HUDEP-2 (cell line): ENCODE results near the gene RASL10A.
"Not testable (repeated sequence)": the region's sequence is repeated elsewhere in the genome, so short reads cannot be mapped to it uniquely, and the experiment has no call there.

ENCODE experiments used
- DNase-seq, 76 experiments: peaks; one replicate each; lab custom pipeline; 2025; ENCODE audit not compliant: unreplicated experiment in 76 of 76; lab: John Stamatoyannopoulos, UW

RASL10A gene, protein sequence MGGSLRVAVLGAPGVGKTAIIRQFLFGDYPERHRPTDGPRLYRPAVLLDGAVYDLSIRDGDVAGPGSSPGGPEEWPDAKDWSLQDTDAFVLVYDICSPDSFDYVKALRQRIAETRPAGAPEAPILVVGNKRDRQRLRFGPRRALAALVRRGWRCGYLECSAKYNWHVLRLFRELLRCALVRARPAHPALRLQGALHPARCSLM

GRCh38 chr22:29315286-29316140 lies at the start of gene RASL10A:
Gene RASL10A (minus strand): TSS chr22:29315697. CDS start chr22:29315246, 451 bp downstream.
- DNase-seq: peak in 2 of 76 experiments; percentile 3 to 21

DNA sequence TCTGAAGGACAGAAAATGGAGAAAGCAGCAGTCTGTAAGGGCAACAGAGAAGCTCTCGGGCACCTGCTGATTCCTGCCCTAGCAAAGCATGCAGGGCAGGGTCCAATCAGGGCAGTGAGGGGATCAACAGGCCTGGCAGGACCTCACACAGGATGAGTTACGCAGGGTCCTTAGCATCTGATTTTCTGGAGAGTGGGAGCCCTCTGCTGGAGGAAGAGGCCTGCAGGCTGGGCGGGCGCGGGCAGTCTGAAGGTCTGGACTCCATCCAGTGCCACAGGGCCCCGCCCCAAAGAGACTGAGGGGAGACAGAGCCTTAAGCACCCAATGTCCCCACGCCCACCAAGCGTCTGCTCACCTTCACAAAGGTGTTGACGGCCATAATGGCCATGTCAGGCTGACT lies 44.0 kb upstream of the RASL10A start:
- peak in 43 of 76 experiments; percentile 4 to 63 (median 33) for DNase-seq

DNA sequence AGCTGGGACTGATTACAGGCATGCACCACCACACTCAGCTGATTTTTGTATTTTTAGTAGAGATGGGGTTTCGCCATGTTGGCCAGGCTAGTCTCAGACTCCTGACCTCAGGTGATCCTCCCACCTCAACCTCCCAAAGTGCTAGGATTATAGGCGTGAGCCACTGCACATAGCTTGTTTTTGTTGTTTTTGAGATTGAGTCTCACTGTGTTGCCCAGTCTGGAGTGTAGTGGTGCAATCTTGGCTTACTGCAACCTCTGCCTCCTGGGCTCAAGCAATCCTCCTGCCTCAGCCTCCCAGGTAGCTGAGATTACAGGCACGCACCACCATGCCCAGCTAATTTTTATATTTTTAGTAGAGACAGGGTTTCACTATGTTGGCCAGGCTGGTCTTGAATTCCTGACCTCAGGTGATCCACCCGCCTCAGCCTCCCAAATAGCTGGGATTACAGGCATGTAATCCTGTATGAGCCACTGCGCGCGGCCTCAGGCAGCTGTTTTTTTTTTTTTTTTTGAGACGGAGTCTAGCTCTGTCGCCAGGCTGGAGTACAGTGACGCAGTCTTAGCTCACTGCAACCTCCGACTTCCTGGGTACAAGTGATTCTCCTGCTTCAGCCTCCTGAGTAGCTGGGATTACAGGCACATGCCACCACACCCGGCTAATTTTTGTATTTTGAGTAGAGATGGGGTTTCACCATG lies 41.8 kb upstream of the RASL10A start:
- not testable (repeated sequence) for DNase-seq

DNA sequence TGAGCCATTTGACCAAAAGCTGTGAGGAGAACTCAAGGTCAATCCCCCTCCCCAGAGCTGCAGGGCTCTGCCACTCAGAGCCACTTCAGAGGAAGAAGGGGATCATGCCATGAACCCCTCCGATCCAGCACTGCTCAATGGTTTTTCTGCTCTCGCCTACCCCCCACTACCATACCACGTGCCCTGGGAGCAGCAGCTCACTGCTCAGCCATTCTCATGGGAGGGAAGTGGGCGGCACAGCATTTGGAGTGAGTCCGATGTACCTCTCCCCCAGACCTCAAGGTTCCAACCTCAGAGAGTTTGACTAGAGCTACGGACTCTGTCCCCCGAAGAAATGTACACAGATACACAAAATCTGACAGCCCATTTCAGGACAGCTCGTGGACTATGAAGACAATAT lies 38.4 kb upstream of the RASL10A start:
- no peak for DNase-seq

GRCh38 chr22:29353286-29353685 lies 37.8 kb upstream of the RASL10A start:
- no peak for DNase-seq

GRCh38 chr22:29352778-29353177 lies 37.3 kb upstream of the RASL10A start:
- DNase-seq: no peak

DNA sequence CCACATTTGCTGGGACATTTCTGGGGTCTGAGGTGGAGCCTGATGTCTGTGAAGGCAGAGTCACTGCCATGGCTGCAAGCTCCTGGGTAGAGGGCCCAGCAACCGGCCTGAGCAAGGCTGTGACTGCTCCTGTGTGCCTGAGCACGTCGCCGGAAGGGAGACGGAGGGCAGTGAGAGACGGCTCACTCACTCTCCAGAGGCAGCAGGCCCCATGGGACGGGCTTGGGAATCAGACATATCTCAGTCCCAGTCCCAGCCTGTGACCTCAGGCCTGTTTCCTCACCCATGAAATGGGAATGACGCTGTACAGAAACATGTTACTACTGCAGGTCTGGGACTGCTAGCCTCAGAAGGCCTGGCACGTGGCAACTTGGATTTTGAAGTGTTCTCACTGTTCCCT lies 36.4 kb upstream of the RASL10A start:
- DNase-seq: no peak

DNA sequence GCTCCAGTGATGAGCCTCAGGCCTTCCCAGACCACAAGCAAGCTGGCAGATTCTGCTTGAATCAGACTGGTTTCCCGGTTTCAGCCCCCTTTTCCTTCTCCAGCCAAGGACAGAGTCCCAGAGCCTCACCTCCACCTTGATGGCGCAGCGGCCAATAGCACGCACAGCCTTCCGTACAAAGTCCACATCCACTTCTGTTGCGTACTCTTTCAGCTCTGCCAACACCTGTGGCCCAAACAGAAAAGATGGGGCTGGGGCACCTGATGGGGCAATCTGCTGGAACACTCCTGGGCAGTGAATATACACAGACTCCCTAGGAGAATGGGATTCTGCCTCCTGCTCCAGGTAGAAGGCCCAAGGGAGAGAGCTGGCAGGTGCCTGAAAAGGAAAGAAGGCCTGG lies 35.5 kb upstream of the RASL10A start:
- DNase-seq: no peak

DNA sequence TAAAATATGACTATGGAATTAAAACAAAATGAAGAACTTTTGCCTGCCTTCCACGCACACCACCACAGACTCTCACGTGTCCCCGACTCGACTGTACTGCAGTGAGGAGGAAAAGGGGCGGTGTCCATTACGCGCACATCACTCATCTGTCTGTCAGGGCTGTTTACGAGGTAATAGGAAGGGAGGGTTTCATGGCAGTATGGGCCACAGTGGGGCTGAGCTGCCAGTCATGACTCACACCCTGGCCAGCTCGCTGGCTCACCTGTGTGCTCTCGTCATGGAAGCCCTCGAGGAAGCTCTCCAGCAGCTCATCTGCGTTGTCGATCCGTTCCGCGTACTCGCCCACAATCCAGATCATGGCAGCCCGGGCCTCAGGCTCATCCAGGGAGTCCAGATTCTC lies 33.5 kb upstream of the RASL10A start:
- DNase-seq: no peak

GRCh38 chr22:29348041-29348440 lies 32.5 kb upstream of the RASL10A start:
- DNase-seq: no peak

- DNase-seq: no peak
Measured at GRCh38 chr22:29346659-29347058, 31.2 kb upstream of the RASL10A start.

DNA sequence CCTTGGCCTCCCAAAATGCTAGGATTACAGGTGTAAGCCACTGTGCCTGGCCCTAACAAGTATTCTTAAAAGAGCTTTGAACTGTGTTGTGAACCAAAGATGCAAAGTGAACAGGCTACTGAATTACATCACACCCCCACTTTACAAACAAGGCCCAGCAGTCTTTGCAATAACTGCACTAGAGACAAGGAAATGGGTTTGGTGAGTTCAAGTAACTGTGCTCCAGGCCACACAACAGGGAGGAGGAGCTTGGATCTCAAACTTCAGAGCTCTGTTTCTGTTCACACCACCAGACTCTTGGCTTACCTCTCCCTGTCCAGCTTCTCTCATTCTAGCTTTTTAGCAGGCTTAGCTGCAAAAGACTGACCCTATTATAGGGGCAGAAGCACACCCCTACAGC lies 30.4 kb upstream of the RASL10A start:
- DNase-seq: no peak

- DNase-seq: not testable (repeated sequence)
Measured at GRCh38 chr22:29344889-29345288, 29.4 kb upstream of the RASL10A start.

DNA sequence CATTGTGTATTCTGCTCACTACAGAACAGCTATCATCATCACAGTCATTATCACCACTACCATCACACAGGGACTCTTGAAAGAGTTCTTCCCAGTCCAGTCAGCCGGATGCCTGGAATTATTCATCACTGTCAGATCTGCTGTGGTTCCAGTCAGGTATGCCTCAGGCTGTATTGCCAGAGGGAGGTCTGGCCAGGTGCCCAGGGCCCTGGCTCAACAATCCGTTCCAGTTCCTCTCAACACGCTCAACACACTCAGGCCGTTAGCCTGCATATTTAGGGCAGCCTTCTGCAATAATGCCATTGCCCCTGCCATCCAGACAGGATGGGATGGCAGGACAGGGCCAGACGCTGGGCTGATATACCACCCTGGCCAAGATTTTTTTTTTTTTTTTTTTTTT lies 28.6 kb upstream of the RASL10A start:
- DNase-seq: no peak

GRCh38 chr22:29343313-29343805 lies 27.9 kb upstream of the RASL10A start:
- DNase-seq: peak in 3 of 76 experiments; percentile 9 to 11 (median 9)

DNA sequence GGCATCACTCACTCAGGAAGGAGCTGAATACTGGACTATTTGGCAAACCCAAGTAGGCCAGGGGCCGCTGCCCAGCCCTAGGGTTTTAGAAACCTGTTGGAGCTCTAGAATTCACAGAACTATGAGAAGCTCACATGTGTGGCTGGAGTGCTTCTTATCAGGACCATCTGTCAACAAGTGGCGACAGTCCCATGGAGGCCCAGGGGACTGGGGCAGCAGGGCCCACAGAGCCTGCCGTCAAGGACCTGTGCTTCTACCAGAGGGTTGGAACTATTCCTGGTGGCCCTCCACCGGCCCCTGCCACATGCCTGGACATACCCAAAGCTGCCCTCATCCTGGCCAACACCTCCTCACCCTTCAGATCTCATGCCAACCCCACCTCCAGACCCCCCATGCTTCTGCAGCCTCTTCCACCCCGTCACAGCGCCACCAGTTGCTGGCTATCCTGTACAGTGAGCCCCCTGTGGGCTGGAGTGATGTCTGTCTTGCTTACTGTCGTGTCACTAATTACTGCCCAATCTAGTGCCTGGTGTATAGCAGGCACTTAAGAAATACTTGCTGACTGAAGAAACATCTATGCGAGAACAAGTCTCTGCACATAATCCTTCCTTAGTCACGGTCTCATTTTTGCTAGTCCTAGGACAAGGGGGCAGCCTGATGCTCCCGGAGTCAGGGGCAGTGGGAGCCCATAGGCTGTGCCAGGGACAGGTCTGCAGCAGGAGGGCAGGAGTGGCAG lies 27.2 kb upstream of the RASL10A start:
- peak in 19 of 76 experiments; percentile 3 to 42 (median 22) for DNase-seq

DNA sequence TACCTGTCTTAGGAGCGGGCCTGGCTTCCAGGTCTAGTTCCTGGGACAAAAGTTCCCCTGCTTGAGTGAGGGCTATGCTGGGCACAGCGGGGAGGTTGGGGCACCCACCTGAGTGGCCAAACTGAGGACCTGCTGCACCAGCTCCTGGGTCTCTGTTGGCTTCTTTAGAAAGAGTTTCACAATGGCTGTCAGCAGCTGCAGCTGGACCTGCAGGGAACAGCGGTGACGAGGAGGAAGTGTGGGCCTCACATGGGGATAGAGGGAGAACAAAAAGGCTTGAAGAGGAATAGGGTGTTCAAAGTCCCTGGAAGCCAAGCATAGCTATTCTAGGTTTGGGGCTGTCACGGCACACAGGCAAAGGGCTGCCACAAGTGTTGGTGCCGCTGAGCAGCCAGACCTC lies 26.7 kb upstream of the RASL10A start:
- no peak for DNase-seq

- no peak for DNase-seq
Measured at GRCh38 chr22:29341849-29342127, 26.3 kb upstream of the RASL10A start.

- DNase-seq: no peak
Measured at GRCh38 chr22:29341056-29341848, 25.8 kb upstream of the RASL10A start.

DNA sequence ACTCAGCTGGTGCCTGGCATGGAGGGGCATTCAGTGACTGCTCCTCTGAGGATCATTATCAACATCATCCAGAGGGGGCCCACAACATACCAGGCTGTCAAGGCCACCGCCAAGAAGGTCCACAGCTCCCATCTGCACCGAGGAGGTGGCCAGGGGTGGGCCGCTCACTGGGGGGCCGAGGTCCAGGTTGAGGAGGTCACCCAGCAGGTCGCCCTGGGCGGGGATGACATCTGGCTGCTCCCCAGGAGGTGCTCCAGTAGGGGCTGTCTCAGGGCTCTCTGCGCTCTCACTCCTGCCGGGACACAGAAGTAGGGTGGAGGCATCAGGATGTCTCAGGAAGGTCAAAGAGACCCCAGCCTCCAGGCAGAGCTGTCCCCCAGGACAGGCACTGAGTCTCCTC lies 25.1 kb upstream of the RASL10A start:
- DNase-seq: no peak
